Pulmonary artery endothelial cell (primary cell): ENCODE results near the gene GGCX. TPM values are rescaled to one million over a fixed set of nuclear protein-coding genes. Genes with fewer than 3 reads are reported as not detected.

Source experiments
- DNase-seq: peaks from one replicate; pipeline ENCODE4 v3.0.0-alpha.2; 2011; ENCODE audit warnings: low read depth, low spot score
- total RNA-seq: library from RNA; depleted of rRNA; stranded (reverse); fragments of >200 nt; gene quantifications from 2 replicates; pipeline ENCODE4 v1.2.3, GENCODE V29; 2014

The GGCX gene
- total RNA-seq, 1 donor from 2014 or later = 39.1 TPM

GRCh38 chr2:85541753-85542457, 19.4 kb downstream of the GGCX start:
- DNase-seq = no peak

- DNase-seq = no peak
Observed at GRCh38 chr2:85541262-85541661, 20.0 kb downstream of the GGCX start.

GRCh38 chr2:85540133-85540648, 21.1 kb downstream of the GGCX start:
- no peak for DNase-seq

GRCh38 chr2:85539361-85540132, 21.7 kb downstream of the GGCX start:
- no peak for DNase-seq

GRCh38 chr2:85538507-85539360, 22.6 kb downstream of the GGCX start, which contains the start of gene MAT2A:
Gene MAT2A (plus strand): TSS chr2:85539168. CDS start chr2:85539288, 120 bp downstream.
- DNase-seq = peak; percentile 82

- DNase-seq = no peak
Observed at GRCh38 chr2:85537600-85538506, 23.4 kb downstream of the GGCX start.

- DNase-seq = no peak
Observed at GRCh38 chr2:85536479-85536878, 24.8 kb downstream of the GGCX start.

GRCh38 chr2:85534881-85535280, 26.4 kb downstream of the GGCX start:
- DNase-seq = no peak

- DNase-seq = no peak
Observed at GRCh38 chr2:85534099-85534498, 27.2 kb downstream of the GGCX start.

- DNase-seq = no peak
Observed at GRCh38 chr2:85531589-85531988, 29.7 kb downstream of the GGCX start.

- no peak for DNase-seq
Observed at GRCh38 chr2:85529809-85530208, 31.5 kb downstream of the GGCX start.

- no peak for DNase-seq
Observed at GRCh38 chr2:85528355-85528754, 32.9 kb downstream of the GGCX start.

- DNase-seq = no peak
Observed at GRCh38 chr2:85527787-85528186, 33.5 kb downstream of the GGCX start.

GRCh38 chr2:85525567-85525966, 35.7 kb downstream of the GGCX start:
- no peak for DNase-seq

- DNase-seq = no peak
Observed at GRCh38 chr2:85525029-85525428, 36.3 kb downstream of the GGCX start.

GRCh38 chr2:85524336-85524908, 36.9 kb downstream of the GGCX start:
- DNase-seq = no peak

GRCh38 chr2:85523903-85524335, 37.4 kb downstream of the GGCX start:
- DNase-seq = no peak

- no peak for DNase-seq
Observed at GRCh38 chr2:85523062-85523902, 38.0 kb downstream of the GGCX start.

GRCh38 chr2:85522090-85522647, 39.1 kb downstream of the GGCX start:
- no peak for DNase-seq
